HepG2 (cell line): ENCODE measurements around the gene KIF13A. TPM values are rescaled to one million over a fixed set of nuclear protein-coding genes. Genes with fewer than 3 reads are reported as not detected.

Experiments used
- ELF3 ChIP-seq: IDR thresholded peaks from 2 replicates; pipeline ENCODE4 v1.6.1; 2016; ENCODE audit warnings: missing genetic modification reagents, missing compliant biosample characterization
- FOXC1 ChIP-seq: sonication (generic); formaldehyde crosslinking; IDR thresholded peaks from 2 replicates; pipeline ENCODE4 v1.8.0; 2022; ENCODE audit warnings: mild to moderate bottlenecking, missing genetic modification reagents, borderline replicate concordance
- ISL2 ChIP-seq: sonication (generic); formaldehyde crosslinking; IDR thresholded peaks from 2 replicates; pipeline ENCODE4 v1.5.0; 2020; ENCODE audit warnings: missing genetic modification reagents
- KLF12 ChIP-seq: sonication (generic); formaldehyde crosslinking; IDR thresholded peaks from 2 replicates; pipeline ENCODE4 v1.4.0; 2020; ENCODE audit warnings: missing genetic modification reagents, borderline replicate concordance
- MEIS1 ChIP-seq: sonication (generic); formaldehyde crosslinking; IDR thresholded peaks from 2 replicates; pipeline ENCODE4 v1.9.0; 2021; ENCODE audit warnings: mild to moderate bottlenecking, missing genetic modification reagents, moderate library complexity, borderline replicate concordance
- NR2C2 ChIP-seq: sonication (generic); formaldehyde crosslinking; IDR thresholded peaks from 2 replicates; pipeline ENCODE4 v1.4.0; 2020; ENCODE audit warnings: missing genetic modification reagents, mild to moderate bottlenecking, moderate library complexity, borderline replicate concordance
- NR2F6 ChIP-seq, 2 experiments: IDR thresholded peaks; 2 replicates each; pipeline ENCODE4 v1.6.1; 2016; ENCODE audit warnings: antibody characterized with exemption in 1 of 2, mild to moderate bottlenecking in 1 of 2
- PHF21A ChIP-seq: sonication (generic); formaldehyde crosslinking; IDR thresholded peaks from 2 replicates; pipeline ENCODE4 v1.5.0; 2020; ENCODE audit warnings: mild to moderate bottlenecking, missing genetic modification reagents
- ZMYM2 ChIP-seq: sonication (generic); formaldehyde crosslinking; IDR thresholded peaks from 2 replicates; pipeline ENCODE4 v1.8.0; 2022; ENCODE audit warnings: mild to moderate bottlenecking, missing genetic modification reagents
- ZNF234 ChIP-seq: sonication (generic); formaldehyde crosslinking; conservative IDR thresholded peaks from 2 replicates; pipeline ENCODE4 v1.5.1; 2020; ENCODE audit warnings: mild to moderate bottlenecking, missing genetic modification reagents
- ZNF260 ChIP-seq: sonication (generic); formaldehyde crosslinking; IDR thresholded peaks from 2 replicates; pipeline ENCODE4 v1.4.0; 2020; ENCODE audit warnings: missing genetic modification reagents, low read depth, mild to moderate bottlenecking, borderline replicate concordance
- ZNF367 ChIP-seq: sonication (generic); formaldehyde crosslinking; IDR thresholded peaks from 2 replicates; pipeline ENCODE4 v1.4.0; 2020; ENCODE audit warnings: missing genetic modification reagents, borderline replicate concordance
- ZNF556 ChIP-seq: sonication (generic); formaldehyde crosslinking; IDR thresholded peaks from 2 replicates; pipeline ENCODE4 v1.4.0; 2020; ENCODE audit warnings: mild to moderate bottlenecking, missing genetic modification reagents, borderline replicate concordance
- ZNF589 ChIP-seq: sonication (generic); formaldehyde crosslinking; conservative IDR thresholded peaks from 2 replicates; pipeline ENCODE4 v1.8.0; 2022; ENCODE audit warnings: mild to moderate bottlenecking, moderate library complexity, missing genetic modification reagents
- ZNF775 ChIP-seq: sonication (generic); formaldehyde crosslinking; IDR thresholded peaks from 2 replicates; pipeline ENCODE4 v1.4.0; 2020; ENCODE audit warnings: missing genetic modification reagents, mild to moderate bottlenecking, moderate library complexity, borderline replicate concordance
- polyA plus RNA-seq, 8 experiments: library from polyadenylated mRNA; depleted of rRNA in 3 of 8; stranded (reverse) in 7 of 8; unstranded in 1 of 8; fragments of >200 nt; fragmentation: Illumina TruSeq in 4 of 8; extraction: Trizol in 4 of 8; gene quantifications; 2 replicates each; pipeline versions ENCODE4 v1.2.1 to v1.2.3, GENCODE V29; 2011 to 2016; ENCODE audit warnings: low read depth in 4 of 8, missing spikeins in 1 of 8, mixed read lengths in 1 of 8; ENCODE audit not compliant: insufficient read depth in 1 of 8
- total RNA-seq, 5 experiments: library from RNA; depleted of rRNA; stranded (reverse); fragments of >200 nt; fragmentation: Illumina TruSeq; extraction: Trizol; gene quantifications; 2 replicates each; pipeline ENCODE4 v1.2.3, GENCODE V29; 2016; ENCODE audit warnings: low read depth in 1 of 5
- TF ChIP-seq, protein P1 (sequence below): sonication (generic); formaldehyde crosslinking; IDR thresholded peaks from 2 replicates; pipeline ENCODE4 v1.5.0; 2020; ENCODE audit warnings: missing genetic modification reagents
- TF ChIP-seq, protein P2 (sequence below): IDR thresholded peaks from 2 replicates; pipeline ENCODE4 v1.4.0; 2020; ENCODE audit warnings: mild to moderate bottlenecking, missing genetic modification reagents
- TF ChIP-seq, protein P3 (sequence below): sonication (generic); formaldehyde crosslinking; conservative IDR thresholded peaks from 2 replicates; pipeline ENCODE4 v1.4.0; 2020; ENCODE audit warnings: missing genetic modification reagents

The KIF13A gene
- total and polyA plus RNA-seq, 2 of the 13 experiments (the other 11 are each of a cell fraction or from before 2014, with no cell fraction given), result 21.1 to 37.2 TPM

DNA sequence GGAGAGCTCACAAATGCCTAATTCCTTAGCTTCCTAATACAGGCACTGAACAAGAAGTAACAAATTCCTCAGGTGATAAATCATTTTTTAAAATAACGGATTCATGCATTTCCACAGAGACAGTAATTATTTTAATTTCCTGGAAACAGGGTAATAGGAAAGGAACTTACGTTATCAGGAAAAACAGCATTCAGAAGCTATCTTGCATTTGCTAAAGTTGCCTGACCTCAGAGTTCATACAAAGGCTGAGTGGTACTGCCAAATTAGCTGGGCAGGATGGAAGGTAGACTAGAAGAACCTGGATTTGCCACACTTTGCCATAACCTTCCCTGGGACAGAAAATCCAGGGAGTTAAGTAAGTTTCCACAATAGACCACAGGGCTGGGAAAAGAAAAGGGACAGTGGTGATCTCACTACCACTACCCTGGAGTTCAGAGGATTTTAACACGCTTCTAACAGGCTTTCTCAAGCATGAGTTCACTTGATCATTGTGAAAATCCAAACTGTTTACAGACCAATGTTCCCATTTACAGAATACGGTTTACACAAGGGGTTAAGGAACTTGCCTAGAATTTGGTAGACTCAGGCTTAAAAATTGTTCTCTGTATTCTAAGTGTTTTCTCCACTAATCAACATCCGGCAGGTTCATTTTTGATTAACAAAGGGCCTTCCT, 57.0 kb downstream of the KIF13A start (continued):
- TF ChIP-seq ZNF367 (CRISPR knock-in tag) (no peak), MEIS1 (CRISPR knock-in tag) (no peak), ZMYM2 (CRISPR knock-in tag) (peak; percentile 73), FOXC1 (CRISPR knock-in tag) (no peak), KLF12 (CRISPR knock-in tag) (no peak), ZNF589 (no peak), PHF21A (peak; percentile 37), ZNF260 (CRISPR knock-in tag) (no peak), ZNF556 (0 out of 2 replicates have a peak, but pooled peaks have one; percentile 55), ISL2 (peak; percentile 37; the same call in 1 of the 2 replicates), NR2C2 (CRISPR knock-in tag) (peak; percentile 27; the same call in 1 of the 2 replicates), ZNF775 (CRISPR knock-in tag) (no peak), ELF3 (CRISPR knock-in tag) (no peak; the same call in 1 of the 2 replicates), ZNF234 (CRISPR knock-in tag) (no peak), NR2F6 (IDR thresholded peaks at IDR 0.05) (peak; percentile 25; the same call in 1 of the 2 replicates), NR2F6 (CRISPR knock-in tag; IDR thresholded peaks at IDR 0.05) (peak; percentile 10; the same call in 1 of the 2 replicates)
- TF ChIP-seq, protein P1, sequence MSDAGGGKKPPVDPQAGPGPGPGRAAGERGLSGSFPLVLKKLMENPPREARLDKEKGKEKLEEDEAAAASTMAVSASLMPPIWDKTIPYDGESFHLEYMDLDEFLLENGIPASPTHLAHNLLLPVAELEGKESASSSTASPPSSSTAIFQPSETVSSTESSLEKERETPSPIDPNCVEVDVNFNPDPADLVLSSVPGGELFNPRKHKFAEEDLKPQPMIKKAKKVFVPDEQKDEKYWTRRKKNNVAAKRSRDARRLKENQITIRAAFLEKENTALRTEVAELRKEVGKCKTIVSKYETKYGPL (CRISPR knock-in tag), result no peak
- TF ChIP-seq, protein P2, sequence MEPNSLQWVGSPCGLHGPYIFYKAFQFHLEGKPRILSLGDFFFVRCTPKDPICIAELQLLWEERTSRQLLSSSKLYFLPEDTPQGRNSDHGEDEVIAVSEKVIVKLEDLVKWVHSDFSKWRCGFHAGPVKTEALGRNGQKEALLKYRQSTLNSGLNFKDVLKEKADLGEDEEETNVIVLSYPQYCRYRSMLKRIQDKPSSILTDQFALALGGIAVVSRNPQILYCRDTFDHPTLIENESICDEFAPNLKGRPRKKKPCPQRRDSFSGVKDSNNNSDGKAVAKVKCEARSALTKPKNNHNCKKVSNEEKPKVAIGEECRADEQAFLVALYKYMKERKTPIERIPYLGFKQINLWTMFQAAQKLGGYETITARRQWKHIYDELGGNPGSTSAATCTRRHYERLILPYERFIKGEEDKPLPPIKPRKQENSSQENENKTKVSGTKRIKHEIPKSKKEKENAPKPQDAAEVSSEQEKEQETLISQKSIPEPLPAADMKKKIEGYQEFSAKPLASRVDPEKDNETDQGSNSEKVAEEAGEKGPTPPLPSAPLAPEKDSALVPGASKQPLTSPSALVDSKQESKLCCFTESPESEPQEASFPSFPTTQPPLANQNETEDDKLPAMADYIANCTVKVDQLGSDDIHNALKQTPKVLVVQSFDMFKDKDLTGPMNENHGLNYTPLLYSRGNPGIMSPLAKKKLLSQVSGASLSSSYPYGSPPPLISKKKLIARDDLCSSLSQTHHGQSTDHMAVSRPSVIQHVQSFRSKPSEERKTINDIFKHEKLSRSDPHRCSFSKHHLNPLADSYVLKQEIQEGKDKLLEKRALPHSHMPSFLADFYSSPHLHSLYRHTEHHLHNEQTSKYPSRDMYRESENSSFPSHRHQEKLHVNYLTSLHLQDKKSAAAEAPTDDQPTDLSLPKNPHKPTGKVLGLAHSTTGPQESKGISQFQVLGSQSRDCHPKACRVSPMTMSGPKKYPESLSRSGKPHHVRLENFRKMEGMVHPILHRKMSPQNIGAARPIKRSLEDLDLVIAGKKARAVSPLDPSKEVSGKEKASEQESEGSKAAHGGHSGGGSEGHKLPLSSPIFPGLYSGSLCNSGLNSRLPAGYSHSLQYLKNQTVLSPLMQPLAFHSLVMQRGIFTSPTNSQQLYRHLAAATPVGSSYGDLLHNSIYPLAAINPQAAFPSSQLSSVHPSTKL (CRISPR knock-in tag), result peak; percentile 87
- TF ChIP-seq, protein P3, sequence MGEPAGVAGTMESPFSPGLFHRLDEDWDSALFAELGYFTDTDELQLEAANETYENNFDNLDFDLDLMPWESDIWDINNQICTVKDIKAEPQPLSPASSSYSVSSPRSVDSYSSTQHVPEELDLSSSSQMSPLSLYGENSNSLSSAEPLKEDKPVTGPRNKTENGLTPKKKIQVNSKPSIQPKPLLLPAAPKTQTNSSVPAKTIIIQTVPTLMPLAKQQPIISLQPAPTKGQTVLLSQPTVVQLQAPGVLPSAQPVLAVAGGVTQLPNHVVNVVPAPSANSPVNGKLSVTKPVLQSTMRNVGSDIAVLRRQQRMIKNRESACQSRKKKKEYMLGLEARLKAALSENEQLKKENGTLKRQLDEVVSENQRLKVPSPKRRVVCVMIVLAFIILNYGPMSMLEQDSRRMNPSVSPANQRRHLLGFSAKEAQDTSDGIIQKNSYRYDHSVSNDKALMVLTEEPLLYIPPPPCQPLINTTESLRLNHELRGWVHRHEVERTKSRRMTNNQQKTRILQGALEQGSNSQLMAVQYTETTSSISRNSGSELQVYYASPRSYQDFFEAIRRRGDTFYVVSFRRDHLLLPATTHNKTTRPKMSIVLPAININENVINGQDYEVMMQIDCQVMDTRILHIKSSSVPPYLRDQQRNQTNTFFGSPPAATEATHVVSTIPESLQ (CRISPR knock-in tag), result no peak
